Stimulated activated naive CD4-positive, alpha-beta T cell (primary cell): ENCODE measurements around the gene SETX.

Source experiments
- DNase-seq, 6 experiments: peaks; one replicate each; lab custom pipeline; 2025; lab: John Stamatoyannopoulos, UW

SETX gene

DNA sequence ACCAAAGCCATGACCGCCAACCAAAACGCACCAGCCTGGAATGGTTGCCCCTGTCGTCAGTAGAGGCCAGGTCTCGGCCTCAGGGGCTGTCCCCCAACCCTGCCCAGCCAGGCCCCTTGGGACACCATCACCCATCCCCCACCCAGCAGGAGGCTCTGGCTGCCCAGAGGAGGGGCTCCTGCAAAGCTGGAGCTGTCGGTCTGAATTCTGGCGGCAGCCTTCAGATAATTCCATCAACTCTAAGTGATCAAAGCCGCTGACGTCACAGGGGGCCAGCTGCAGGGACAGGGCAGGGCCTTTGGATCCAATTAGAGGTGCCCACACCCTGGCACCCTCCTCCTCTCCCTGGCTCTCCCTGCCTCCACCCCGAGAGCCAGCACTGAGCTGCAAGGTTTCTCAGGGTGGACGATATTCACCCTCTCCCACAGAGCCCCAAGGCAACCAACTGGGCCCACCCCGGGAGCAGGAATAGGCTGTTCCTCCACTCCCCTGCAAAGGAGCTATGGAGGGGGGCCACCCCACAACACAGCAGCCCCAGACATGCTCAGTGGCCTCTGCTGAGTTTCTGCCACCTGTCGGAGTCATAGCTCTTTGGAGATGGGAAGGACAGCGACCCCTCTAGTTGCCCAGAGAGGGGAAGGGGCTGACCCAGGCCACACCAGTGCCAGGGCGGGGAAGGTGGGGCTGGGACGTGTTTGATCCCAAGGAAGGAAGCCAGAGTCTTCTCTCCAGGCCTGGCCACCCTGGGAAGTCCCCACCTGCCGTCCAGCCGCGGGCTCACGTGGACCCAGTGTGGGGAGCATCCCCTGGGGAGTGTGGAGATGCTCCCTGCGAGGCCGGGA lies 114.6 kb downstream of the SETX start:
- peak in 2 of 6 experiments; percentile 19 to 20 for DNase-seq

DNA sequence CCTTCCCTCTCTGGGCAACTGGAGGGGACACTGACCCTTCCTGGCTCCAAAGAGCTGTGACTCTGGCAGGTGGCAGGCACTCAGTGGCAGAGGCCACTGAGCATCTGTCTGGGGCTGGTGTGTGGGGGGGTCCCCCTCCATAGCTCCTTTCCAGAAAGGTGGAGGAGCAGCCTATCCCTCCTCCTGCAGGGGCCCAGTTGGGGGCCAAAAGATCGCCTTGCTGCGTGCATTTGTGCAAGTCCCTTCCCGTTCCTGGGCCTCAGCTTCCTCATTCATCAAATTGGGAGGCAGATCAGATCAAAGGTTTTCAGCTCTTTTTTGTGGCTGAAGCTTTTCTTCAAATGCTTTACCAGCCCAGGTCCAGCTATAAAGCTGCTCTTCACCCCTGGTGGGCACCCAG lies 115.3 kb downstream of the SETX start:
- DNase-seq: no peak

DNA sequence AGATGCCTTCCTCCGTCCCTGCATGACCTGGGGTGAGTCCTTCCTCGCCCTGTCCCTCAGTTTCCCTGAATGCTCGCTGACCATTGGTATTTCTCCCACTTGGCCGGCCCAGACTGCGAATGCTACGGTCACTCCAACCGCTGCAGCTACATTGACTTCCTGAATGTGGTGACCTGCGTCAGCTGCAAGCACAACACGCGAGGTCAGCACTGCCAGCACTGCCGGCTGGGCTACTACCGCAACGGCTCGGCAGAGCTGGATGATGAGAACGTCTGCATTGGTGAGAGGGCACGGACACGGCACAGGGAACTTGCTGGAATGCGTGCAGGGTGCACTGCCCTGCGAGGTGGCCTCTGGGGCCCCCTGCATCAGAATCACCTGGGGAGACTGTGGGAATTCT lies 115.8 kb downstream of the SETX start:
- DNase-seq: no peak

DNA sequence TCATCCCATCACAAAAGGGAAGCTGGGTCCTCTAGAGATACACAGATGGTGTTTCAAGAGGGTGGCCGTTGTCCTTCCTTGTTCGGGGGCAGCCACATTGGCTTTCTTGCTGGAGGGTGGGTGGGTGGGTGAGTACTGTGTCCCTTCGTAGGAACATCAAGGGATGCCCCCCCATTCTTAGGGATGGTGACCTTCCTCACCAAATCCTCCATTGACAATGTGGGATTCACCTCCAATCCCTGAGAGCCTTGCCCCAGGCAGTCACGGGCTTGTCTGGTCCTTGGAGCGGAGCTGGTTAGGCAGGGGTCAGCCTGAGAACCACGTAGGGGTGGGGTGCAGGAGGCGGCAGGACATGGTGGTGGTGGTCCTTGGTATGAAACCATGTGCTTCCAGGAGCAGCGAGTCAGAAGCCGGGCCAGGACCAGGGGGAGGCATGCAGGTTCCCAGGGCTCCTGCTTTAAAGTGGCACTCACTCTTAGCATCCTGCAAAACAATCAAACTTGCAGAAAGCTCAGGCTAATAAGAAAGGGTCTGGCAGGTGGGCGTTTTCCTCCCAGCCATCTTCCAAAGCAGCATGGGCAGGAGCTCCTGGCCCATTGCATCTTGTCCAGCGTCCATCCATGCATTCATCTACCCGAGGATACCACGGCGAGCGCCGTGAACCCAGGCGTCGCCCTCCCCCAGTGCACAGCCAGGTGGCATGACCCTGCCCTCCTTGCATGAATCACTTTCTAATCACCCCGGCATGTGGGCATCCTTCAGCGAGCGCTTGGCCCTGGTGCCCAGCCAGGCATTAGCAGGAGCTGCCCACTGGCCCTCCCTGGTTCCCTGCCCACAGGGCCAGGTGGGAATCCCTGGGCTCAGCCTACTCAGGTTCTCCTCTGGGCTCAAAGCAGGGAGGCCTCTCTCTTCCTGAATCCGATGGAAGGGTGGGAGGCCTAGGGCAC lies 116.5 kb downstream of the SETX start:
- no peak for DNase-seq

DNA sequence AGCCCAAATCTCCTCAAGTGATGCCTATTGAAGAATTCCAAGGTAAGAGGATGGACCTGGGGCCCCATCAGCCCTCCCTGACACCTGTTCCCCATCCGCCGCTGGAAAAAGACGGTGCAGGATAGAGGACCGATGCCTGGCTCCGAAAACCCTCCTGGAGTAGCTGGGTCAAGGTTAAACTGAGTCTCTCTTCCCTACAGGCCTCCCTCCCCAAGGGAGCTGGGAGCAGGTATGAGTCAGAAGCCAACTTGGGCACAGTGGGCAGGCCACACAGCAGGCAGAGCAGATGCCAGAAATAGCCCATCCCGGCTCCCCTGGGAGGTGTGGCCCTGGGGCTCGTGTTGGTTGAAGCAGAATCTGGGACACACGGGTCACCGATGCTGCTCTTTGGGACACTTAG lies 117.3 kb downstream of the SETX start:
- DNase-seq: no peak

DNA sequence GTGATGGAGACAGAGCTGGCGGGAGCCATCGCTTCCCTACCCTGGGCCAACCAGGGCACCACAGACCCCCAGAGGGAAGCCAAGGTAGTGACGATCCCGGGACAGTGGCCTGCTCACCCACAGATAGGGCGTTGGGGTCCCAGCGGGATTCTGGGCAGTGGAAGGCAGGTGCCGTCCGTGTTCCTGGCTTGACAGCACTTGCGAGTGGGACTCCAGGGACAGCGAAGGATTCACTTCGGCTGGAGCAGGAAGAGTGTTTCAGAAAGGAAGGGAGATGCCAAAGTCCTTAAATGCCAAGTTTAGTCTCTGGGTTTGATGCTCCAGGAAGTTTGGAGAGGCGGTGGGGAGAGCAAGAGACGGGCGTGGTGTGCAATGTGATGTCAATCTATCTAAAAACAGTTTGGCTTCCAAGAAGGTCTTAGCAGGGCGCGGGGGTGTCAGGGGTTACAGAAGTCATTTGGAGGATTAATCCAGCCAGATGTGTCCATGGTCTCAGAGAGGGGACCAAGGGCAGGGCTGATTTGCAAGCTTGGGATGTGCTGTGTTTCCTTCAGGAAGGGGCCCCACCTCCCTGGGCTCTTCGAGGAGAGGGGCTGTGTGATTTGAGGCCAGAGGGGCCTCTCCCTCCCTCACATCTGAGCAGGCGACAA lies 118.0 kb downstream of the SETX start:
- no peak for DNase-seq

DNA sequence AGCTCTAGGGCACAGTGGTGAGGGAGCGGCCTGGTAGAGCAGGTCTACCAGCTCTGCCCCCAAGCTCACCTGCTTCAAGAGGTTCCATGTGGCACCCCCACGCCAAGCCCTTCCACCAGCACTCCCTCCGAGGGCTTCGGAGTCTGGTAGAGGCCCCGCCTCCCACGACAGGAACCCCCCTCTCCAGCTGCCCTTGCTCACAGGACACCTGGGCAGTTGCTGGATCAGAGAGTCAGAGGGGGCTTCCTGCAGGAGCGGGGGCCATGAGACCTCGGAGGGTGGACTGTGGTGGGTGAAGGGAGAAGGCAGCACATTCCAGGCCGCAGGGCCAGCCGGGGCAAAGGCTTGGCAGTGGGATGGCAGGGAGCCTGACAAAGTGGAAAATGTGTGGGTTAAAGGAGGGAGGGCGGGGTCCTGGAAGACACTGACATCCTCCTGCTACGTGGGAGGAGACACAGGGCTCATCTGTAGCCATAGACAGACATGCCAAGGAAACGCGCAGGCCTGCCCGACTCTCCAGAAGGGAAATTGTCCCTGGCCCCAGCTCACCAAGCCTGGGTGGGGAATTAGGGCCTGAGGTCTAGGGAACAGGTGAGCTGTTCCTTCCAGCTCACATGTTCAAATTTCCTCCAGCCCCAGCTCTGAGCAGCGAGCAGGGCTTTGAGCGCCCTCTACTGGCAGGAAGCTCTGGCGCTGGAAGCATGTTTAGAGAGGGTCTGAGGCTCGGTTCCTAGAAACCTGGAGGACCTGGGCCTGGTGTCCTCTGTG lies 118.7 kb downstream of the SETX start:
- DNase-seq: peak; percentile 44 to 84 (median 70)

DNA sequence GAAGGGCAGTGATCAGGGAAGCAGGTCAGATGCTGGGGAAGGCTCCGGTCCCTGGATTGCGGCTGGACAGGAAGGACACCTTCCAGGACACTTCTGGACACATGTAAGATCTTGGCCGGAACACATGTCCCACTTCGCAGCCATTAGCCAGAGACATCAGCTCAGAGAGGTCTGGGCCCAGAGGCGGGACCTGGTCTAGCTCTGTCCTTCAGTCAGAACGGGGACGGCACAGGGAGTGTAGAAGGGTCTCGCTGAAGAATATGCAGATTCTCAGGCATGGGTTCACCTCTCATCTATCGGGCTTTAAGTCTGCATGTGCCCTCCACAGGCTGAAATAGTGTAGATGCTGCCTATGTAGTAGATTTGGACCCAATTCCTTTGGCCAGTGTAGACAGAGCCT lies 119.7 kb downstream of the SETX start:
- DNase-seq: no peak

DNA sequence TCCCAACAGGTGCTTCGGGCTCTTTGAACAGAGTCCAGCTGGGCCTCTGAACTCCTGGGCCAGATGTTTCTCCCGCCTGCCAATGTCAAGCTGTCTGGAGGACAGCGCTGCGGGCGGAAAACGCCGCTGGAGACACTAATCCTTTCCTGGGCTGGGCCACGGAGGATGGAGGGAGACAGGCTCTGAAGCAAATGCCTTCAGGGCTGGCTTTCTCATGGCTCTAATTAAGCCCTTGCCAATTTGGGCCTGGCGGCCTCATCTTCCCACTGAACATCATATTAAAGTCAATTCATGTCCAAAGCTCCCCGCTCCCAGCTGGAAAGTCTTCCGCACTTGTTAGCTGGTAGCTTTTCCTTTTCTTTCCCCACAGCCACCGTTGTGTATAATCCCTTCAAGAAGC lies 120.3 kb downstream of the SETX start:
- DNase-seq: no peak

DNA sequence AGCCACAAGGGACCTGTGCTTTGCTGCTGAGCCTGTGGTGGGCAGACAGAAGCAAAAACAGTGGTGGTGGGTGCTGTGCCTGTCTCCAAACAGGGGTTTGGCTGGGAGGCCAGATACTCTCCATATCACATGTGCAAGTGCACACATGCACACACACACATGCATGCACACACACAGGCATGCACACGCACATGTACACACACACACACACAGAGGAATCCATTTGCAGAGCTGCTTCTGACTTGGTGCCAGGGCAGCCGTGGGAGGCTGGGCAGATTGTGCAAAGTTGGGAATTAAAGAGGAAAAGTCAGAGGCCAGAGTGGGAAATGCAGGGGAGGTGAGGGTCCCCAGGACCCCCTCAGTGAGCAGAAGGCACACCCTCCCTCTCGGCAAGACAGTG lies 121.6 kb downstream of the SETX start:
- DNase-seq: no peak

DNA sequence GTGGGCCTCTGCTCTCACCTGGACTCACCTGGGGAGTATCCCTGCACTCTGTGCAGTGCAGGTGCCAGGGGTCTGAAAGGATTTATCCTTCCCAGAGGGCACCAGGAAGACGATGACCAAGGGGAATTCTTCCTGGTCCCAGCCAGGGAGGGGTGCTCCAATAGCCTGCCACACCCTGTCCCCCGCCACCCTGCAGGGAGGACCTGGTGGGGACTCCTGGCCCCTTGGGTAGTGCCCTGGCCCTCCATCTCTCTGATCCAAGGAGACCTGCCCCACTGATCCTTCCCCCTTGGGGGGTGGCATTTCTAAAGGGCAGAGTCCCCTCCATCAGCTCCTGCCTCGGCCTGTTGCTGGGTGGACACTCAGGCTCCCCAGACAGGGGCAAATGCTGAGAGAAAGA lies 122.3 kb downstream of the SETX start:
- DNase-seq: no peak

DNA sequence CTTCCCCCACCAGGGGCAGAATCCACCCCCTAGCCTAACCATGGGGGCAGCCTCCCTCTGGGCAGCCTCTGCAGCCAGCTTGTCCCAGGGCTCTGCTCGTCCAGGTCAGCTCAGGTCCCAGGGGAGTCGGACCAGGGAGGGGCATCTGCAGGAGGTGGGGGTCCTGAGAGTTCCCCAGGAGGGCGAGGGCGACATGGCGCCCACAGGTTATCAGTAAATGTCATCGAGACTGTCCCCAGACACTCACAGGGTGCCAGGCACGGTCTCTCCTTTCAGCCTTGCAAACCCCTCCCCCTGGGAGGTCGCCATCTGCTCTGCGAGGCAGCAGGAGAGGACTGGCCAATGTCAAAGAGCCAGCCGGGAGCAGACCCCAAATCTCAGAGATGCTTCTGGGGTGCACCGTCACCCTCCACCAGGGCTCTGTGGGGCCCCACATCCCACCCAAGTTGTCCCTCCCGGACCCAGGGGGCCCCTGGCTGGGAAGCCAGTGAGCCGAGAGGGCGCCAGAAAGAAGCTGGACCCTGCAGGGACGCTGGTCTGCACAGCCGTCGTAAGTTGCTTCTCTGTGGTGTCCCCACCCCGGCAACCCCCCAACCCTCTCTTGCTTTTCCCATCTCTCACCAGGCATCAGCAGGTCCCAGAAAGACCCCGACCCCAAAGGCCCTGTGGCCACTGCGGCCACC lies 123.6 kb downstream of the SETX start:
- no peak for DNase-seq

DNA sequence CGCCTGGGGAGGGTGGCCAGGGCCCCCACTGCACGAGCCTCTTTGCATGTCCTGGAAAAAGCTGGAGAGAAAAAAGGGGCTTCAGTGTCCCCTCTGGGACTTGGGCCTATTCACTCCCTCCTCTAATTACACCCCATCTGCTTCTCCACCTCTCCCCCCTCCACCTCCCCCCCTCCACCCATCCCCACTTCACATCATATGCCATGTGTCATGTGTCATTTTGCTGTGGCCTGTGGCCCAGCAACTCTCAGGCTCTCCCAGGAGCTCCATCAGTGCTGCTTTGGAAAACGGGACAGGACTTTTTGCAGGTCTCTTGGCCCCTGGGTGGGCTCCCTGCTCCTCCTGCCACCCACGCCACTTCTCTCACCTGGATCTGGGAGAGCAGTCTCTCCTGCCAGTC lies 124.2 kb downstream of the SETX start:
- DNase-seq: no peak

DNA sequence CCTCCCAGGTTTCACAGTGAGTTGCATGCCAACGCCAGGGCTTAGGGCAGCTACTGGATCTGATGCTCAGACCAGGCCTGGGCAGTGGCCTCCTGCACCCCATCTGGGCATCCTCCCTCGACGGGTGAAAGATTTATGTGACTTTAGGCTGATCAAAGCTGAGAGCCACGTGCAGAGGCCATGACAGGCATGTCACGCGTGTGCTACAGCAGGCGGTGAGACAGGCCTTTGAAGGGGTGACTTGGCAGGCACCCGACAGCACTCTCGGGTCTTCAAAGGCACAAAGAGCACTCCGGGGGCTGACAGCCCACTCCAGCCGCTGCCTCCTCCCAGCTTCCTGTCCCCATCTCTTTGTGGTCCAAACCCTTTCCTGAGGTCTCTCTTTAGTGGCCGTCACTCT lies 126.7 kb downstream of the SETX start:
- no peak for DNase-seq

DNA sequence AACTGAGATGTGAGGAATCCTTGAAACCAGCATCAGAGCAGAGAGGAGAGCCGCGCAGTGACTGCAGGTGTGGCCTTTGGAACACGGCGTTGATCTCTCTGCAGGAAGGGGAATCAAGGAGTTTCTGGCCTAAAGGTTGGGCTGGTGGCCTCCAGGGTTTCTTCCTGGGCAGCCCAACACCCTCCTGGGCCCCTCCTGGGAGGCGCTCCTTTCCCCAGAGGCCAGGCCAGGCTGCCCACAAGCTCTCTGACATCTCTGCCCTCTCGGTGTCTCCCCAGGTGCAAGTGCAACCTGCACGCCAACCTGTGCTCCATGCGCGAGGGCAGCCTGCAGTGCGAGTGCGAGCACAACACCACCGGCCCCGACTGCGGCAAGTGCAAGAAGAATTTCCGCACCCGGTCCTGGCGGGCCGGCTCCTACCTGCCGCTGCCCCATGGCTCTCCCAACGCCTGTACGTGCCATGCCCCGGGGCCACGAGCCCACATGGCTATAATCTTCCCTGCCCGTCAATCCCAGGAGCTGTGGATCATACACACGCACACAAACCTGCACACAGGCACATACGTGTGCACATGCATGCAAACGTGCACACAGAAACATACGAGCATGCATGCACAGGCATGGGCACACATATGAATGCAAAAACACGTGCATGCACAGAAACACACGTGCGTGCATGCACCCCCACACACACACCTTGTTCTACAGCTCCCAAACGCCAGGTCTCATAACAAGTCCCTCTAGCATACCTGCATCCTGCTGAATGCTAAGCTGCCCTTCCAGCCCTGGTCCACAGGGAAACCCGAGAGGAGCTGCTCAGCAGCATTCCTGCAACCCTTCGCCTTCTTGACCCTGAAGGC lies 128.0 kb downstream of the SETX start:
- no peak for DNase-seq

DNA sequence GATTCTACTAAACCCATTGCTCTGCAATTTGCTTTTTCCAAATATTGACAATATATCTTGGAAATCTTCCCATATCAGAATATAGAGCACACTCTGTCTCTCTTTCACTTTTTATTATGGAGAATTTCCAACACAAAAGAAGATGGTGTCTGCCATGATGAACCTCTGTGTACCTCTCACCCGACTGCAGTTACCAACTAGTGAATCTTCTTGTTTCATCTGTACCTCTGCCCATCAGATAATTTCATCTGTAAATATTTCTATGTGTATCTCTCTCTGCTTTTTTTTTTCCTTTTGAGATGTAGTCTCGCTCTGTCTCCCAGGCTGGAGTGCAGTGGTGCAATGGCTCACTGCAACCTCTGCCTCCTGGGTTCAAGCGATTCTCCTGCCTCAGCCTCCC lies 130.1 kb downstream of the SETX start:
- no peak for DNase-seq

DNA sequence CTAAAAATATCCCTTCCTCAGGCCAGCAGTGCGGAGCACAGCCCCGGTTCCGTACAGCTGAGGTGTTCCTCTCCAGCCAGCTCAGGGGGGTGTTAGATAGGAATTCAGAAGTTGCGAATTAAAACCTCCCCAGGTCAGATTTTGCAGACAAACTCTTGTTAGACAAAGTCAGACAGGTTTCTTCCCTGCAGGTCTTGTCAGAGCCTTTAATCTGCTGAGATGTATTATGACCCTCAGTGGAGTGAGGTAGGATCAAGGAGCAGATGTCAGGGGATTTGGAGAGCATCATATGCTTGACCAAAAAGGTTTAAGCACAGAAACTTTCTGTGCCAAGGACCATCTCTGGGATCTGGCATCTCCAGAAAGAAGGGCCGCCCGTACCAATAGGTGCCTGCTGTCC lies 132.8 kb downstream of the SETX start:
- DNase-seq: no peak

DNA sequence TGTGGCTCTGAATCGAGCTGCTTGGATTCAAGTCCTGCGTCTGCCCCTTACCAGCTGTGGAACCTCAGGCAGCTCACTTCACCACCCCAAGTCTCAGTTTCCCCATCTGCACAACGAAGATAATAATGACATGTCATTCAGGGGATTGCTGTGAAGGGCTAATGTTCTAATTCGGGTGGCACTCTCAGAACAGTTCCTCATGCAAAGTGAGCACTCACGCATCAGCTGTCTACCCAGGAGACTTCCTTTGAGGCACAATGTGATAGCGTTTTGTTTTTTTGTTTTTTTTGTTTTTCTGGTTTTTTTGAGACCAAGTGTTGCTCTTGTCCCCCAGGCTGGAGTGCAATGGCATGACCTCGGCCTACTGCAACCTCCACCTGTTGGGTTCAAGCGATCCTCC lies 136.6 kb downstream of the SETX start:
- no peak for DNase-seq

DNA sequence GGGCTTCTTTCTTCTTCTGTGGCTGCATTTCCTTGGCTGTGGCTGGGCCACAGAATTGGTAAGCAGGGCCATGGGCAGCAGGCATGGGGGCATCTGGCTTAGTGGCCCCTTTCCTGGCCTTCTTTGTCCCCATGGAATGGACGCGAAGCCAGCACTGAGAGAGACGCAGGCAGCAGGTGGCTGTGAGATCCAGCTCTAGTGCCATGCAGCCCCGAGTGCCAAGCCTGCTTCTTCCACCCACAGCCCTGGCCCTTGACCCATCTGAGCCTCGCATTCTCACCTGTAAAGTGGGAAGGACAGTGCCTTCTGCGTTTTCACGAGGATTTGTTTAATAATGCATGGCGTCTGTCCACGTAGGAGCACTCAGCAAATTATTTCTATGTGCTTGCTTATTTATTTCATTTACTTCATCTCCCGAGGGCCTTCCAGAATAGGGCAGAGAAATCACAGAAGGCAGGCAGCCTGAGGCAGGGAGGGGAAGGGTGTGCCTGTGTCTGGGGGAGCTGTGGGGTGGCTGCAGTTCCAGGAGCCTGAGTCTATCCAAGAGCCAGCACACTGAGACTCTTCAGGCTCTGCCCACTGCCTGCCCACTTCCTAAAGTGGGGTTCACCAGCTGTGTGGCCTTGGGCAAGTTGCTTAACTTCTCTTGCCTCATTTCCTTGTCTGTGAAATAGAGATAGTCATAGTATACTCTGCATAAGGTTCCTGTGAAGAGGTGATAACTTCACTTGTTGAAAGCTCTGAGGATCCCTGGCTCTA lies 137.7 kb downstream of the SETX start:
- DNase-seq: no peak
